Stomach (tissue), 4 donors: ENCODE data around the gene AGAP1.

Experiments used
- EP300 ChIP-seq: sonication (generic); formaldehyde crosslinking; IDR thresholded peaks from one replicate; pipeline ENCODE4 v1.6.1; 2017; ENCODE audit warnings: antibody characterized with exemption
- POLR2A ChIP-seq, 4 donors: fragments of 450-650 bp; IDR thresholded peaks; one replicate each; pipeline ENCODE4 v1.6.1; 2016; ENCODE audit warnings: antibody characterized with exemption in 4 of 4, control low read depth in 2 of 4, mild to moderate bottlenecking in 1 of 4, moderate library complexity in 1 of 4
- POLR2AphosphoS5 ChIP-seq, 3 donors: sonication (generic); formaldehyde crosslinking; IDR thresholded peaks; one replicate each; pipeline ENCODE4 v1.6.1; 2016; ENCODE audit warnings: antibody characterized with exemption in 3 of 3
- TF ChIP-seq, protein P1 (sequence below), 7 experiments: fragments of 450-650 bp in 4 of 7; fragments of 200-600 bp in 3 of 7; sonication (generic) in 3 of 7; IDR thresholded peaks; one replicate each; pipeline ENCODE4 v1.5.1; 2016 to 2019; ENCODE audit warnings: antibody characterized with exemption in 7 of 7, control low read depth in 2 of 7, mild to moderate bottlenecking in 1 of 7

DNA sequence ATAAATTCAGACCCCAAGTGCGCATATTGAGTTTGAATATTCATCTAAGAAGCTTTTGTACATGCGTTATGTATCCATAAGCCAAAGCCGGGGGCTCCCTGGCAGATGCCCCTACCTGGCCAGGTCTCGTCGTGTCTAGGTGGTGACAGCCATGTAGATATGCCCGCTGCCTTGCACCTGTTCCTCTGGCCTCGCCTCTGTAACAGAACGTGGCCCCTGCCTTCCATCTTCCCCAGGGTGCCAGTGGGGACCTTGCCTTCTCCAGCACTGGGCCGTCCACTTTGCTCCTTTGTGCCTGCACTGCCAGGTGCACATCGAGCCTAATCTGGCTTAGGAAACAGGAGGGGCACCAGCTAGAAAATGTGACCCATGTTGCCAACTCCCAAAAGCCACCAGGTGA lies 198.2 kb downstream of the AGAP1 start:
- TF ChIP-seq, protein P1, sequence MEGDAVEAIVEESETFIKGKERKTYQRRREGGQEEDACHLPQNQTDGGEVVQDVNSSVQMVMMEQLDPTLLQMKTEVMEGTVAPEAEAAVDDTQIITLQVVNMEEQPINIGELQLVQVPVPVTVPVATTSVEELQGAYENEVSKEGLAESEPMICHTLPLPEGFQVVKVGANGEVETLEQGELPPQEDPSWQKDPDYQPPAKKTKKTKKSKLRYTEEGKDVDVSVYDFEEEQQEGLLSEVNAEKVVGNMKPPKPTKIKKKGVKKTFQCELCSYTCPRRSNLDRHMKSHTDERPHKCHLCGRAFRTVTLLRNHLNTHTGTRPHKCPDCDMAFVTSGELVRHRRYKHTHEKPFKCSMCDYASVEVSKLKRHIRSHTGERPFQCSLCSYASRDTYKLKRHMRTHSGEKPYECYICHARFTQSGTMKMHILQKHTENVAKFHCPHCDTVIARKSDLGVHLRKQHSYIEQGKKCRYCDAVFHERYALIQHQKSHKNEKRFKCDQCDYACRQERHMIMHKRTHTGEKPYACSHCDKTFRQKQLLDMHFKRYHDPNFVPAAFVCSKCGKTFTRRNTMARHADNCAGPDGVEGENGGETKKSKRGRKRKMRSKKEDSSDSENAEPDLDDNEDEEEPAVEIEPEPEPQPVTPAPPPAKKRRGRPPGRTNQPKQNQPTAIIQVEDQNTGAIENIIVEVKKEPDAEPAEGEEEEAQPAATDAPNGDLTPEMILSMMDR (IDR thresholded peaks at IDR 0.05), result no peak
- TF ChIP-seq POLR2A (IDR thresholded peaks at IDR 0.05) (no peak), POLR2AphosphoS5 (IDR thresholded peaks at IDR 0.05) (no peak), EP300 (no peak)
